Measurements from ENCODE around the gene FAM120B. TPM values are rescaled to one million over a fixed set of nuclear protein-coding genes. Genes with fewer than 3 reads are reported as not detected.

The FAM120B gene
- total RNA-seq, 1 experiment from 2014 or later: 23.4 TPM

DNA sequence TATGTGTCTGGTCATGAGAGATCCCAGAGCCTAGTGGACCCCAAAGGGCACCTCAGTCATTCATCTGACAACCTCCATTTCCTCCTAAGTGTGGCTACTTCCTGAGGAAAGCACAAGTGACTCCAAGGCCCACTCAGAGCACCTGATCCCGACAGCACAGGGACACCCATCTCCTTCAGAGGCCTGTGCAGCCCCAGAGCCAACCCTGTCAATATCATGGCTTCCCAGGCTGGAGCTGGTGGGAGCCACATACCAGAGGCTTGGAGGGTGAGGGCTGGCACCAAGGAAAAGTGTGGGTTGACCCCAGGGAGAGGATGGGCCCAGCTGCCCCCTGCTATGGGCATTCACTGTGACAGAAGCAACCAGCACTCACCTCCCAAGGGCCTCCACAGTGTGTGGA is 129.2 kb downstream of the FAM120B start:
- CTCF ChIA-PET: no interaction called here
- H3K4me1 Mint-ChIP-seq (ENCODE audit: insufficient read depth, unreplicated experiment): peaks cover 10% of the 10 kb centered on the region
- no TSS peak for BruUV-seq (replicated peaks)
- H3K27ac Mint-ChIP-seq (ENCODE audit: low read depth, unreplicated experiment): no peak overlapping the region
- no peak overlapping the region for H3K4me3 Mint-ChIP-seq (ENCODE audit: unreplicated experiment)
- H3K36me3 Mint-ChIP-seq (ENCODE audit: insufficient read depth, unreplicated experiment): no peaks in the 10 kb centered on the region
- TF ChIP-seq, protein P1, sequence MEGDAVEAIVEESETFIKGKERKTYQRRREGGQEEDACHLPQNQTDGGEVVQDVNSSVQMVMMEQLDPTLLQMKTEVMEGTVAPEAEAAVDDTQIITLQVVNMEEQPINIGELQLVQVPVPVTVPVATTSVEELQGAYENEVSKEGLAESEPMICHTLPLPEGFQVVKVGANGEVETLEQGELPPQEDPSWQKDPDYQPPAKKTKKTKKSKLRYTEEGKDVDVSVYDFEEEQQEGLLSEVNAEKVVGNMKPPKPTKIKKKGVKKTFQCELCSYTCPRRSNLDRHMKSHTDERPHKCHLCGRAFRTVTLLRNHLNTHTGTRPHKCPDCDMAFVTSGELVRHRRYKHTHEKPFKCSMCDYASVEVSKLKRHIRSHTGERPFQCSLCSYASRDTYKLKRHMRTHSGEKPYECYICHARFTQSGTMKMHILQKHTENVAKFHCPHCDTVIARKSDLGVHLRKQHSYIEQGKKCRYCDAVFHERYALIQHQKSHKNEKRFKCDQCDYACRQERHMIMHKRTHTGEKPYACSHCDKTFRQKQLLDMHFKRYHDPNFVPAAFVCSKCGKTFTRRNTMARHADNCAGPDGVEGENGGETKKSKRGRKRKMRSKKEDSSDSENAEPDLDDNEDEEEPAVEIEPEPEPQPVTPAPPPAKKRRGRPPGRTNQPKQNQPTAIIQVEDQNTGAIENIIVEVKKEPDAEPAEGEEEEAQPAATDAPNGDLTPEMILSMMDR (IDR thresholded peaks at IDR 0.05; ENCODE audit: unreplicated experiment): no peak
- H3K9me3 Mint-ChIP-seq (ENCODE audit: unreplicated experiment): no peaks in the 10 kb centered on the region
- no peak for DNase-seq (ENCODE audit: unreplicated experiment)
- intact Hi-C loops (cut with micrococcal nuclease): no loop called here
- no peaks in the 10 kb centered on the region for H3K27me3 Mint-ChIP-seq (ENCODE audit: insufficient read depth, unreplicated experiment)
- POLR2A ChIA-PET: no interaction called here

DNA sequence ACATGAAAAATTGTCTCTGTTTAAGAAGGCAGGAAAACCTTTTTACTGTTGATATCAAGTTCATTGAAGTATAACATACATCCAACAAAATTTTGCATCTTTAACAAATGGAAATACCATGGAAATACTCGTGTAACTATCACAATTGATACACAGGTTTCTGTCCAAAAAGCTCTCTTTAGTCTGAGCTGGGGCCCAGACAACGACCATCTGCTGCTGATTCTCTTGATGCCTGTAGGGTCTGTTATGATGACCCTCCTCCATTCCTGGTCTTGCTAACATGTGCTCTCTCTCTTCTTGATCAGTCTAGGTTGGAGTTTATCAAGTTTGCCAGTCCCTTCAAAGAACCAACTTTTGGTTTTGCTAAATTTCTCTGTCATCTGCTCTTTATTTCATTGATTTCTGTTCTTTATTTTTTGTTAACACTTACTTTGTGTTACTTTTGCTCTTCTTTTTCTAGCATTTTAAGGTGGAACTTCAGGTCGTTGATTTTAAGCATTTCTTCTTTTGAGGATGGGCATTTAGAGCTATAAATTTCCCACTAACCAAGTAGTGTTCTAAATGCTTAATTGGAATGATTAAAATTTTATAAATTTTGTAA is 129.8 kb downstream of the FAM120B start:
- Mint-ChIP-seq H3K27ac (ENCODE audit: low read depth, unreplicated experiment) (no peak overlapping the region), H3K9me3 (ENCODE audit: unreplicated experiment) (no peaks in the 10 kb centered on the region), H3K27me3 (ENCODE audit: insufficient read depth, unreplicated experiment) (no peaks in the 10 kb centered on the region), H3K36me3 (ENCODE audit: insufficient read depth, unreplicated experiment) (no peaks in the 10 kb centered on the region), H3K4me1 (ENCODE audit: insufficient read depth, unreplicated experiment) (peaks cover 10% of the 10 kb centered on the region), H3K4me3 (ENCODE audit: unreplicated experiment) (no peak overlapping the region)
- intact Hi-C loops (cut with micrococcal nuclease): no loop called here
- ChIA-PET CTCF (no interaction called here), POLR2A (interaction anchor here (0.9 kb wide), 1 partner anchor 21 kb away, joined by 3 read pairs; no protein-coding TSS in a partner anchor)
- DNase-seq (ENCODE audit: unreplicated experiment): no peak
- TF ChIP-seq, protein P1 (IDR thresholded peaks at IDR 0.05; ENCODE audit: unreplicated experiment): no peak
- BruUV-seq (replicated peaks): no TSS peak

DNA sequence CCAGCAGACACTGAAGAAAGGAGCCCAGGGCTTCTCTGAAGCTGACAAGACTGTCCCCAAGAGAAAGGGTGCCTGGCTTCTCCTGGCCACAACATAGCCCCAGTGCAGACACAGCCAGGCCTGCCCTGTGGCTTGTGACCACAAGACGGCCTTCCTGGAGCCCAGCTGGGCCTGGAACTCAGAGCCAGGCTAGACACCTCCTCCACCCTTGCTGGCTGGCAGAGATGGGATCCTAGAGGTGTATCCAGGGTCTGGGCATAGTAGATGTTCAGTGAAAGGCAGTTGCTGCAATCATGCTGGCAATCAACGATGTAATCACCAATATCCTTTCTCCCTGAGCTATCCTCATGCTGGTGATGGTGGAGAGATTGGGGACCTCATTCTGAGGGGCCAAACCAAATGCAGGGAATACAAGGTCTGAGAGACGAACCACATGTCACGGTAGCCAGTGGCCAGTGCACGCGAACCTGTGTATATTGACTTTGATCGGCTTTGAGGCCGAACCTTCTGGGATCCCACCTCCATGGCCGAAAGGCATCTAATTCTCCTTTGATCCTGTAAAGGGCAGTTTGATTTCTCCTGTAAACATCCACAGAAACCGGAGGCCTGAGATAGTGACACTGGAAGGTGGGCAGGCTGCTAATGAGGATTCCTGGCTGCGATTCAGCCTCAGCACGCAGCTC is 131.3 kb downstream of the FAM120B start:
- CTCF ChIA-PET: interaction anchor here (0.6 to 1.0 kb wide), 4 partner anchors 91 to 329 kb away, joined by 3 read pairs; no protein-coding TSS in a partner anchor
- POLR2A ChIA-PET: interaction anchor here (0.6 to 1.9 kb wide), 13 partner anchors 8 to 623 kb away, joined by 3 to 11 read pairs (median 4); partner anchors contain the start of genes FAM120B and PSMB1

DNA sequence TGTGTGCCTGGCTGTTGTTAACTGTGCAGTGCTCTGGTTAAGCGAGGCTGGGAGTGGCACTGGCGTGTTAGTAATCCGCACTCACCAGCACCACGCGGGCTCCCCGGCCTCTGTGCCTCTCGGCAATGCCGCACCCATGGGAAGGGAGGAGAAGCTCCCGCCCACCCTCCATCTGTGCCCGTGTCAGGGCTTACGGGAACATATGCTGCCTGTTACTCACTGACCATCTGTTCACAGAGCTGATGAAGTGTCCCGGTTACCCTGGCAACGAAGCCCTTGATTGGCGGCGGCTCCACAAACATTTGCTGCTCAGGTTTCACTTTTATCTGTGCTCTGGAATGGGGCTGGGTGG is 131.8 kb downstream of the FAM120B start:
- BruUV-seq (replicated peaks): no TSS peak
- CTCF ChIA-PET: interaction anchor here (0.6 to 0.9 kb wide), 2 partner anchors 293 to 329 kb away, joined by 3 read pairs; no protein-coding TSS in a partner anchor
- intact Hi-C loops (cut with micrococcal nuclease): no loop called here
- H3K9me3 Mint-ChIP-seq (ENCODE audit: unreplicated experiment): no peaks in the 10 kb centered on the region
- H3K27me3 Mint-ChIP-seq (ENCODE audit: insufficient read depth, unreplicated experiment): no peaks in the 10 kb centered on the region
- peaks cover 10% of the 10 kb centered on the region for H3K4me1 Mint-ChIP-seq (ENCODE audit: insufficient read depth, unreplicated experiment)
- no peaks in the 10 kb centered on the region for H3K36me3 Mint-ChIP-seq (ENCODE audit: insufficient read depth, unreplicated experiment)
- H3K27ac Mint-ChIP-seq (ENCODE audit: low read depth, unreplicated experiment): peak overlapping the region; percentile 86
- TF ChIP-seq, protein P1 (IDR thresholded peaks at IDR 0.05; ENCODE audit: unreplicated experiment): no peak
- POLR2A ChIA-PET: interaction anchor here (0.6 to 1.9 kb wide), 12 partner anchors 8 to 213 kb away, joined by 3 to 11 read pairs (median 4); partner anchors contain the start of genes FAM120B and PSMB1
- DNase-seq (ENCODE audit: unreplicated experiment): peak; percentile 99
- H3K4me3 Mint-ChIP-seq (ENCODE audit: unreplicated experiment): no peak overlapping the region

More for the DNA sequence above, 131.3 kb downstream of the FAM120B start:
- TF ChIP-seq, protein P1 (IDR thresholded peaks at IDR 0.05; ENCODE audit: unreplicated experiment): no peak
- intact Hi-C loops (cut with micrococcal nuclease): no loop called here
- DNase-seq (ENCODE audit: unreplicated experiment): no peak
- H3K4me3 Mint-ChIP-seq (ENCODE audit: unreplicated experiment): no peak overlapping the region
- no peaks in the 10 kb centered on the region for H3K27me3 Mint-ChIP-seq (ENCODE audit: insufficient read depth, unreplicated experiment)
- peak overlapping the region; percentile 86 for H3K27ac Mint-ChIP-seq (ENCODE audit: low read depth, unreplicated experiment)
- no TSS peak for BruUV-seq (replicated peaks)
- peaks cover 10% of the 10 kb centered on the region for H3K4me1 Mint-ChIP-seq (ENCODE audit: insufficient read depth, unreplicated experiment)
- no peaks in the 10 kb centered on the region for H3K9me3 Mint-ChIP-seq (ENCODE audit: unreplicated experiment)
- H3K36me3 Mint-ChIP-seq (ENCODE audit: insufficient read depth, unreplicated experiment): no peaks in the 10 kb centered on the region
